Left renal cortex interstitium (tissue), 4 donors: ENCODE results near the gene CLDN14. TPM values are rescaled to one million over a fixed set of nuclear protein-coding genes. Genes with fewer than 3 reads are reported as not detected.
"Not testable (repeated sequence)": the region's sequence is repeated elsewhere in the genome, so short reads cannot be mapped to it uniquely, and the experiment has no call there.

Source experiments
- DNase-seq, 4 donors: peaks; one replicate each; pipeline ENCODE4 v3.0.0-alpha.2; 2013; ENCODE audit warnings: low read depth in 4 of 4, low spot score in 2 of 4, missing footprints in 1 of 4
- polyA plus RNA-seq, 4 donors: library from polyadenylated mRNA; unstranded; fragments of 120-200 nt; gene quantifications; one replicate each; pipeline ENCODE4 v1.2.1, GENCODE V29; 2013; ENCODE audit not compliant: insufficient read length in 4 of 4

CLDN14 gene
- polyA plus RNA-seq, 4 donors, result 2.5 to 5.2 (median 4.7) TPM

GRCh38 chr21:36476541-36476940 lies 3.4 kb downstream of the CLDN14 start:
- DNase-seq, result not testable (repeated sequence)

- DNase-seq, result no peak
Measured at GRCh38 chr21:36474591-36474990, 5.3 kb downstream of the CLDN14 start.

- no peak for DNase-seq
Measured at GRCh38 chr21:36473203-36473602, 6.7 kb downstream of the CLDN14 start.

GRCh38 chr21:36472377-36472776 lies 7.5 kb downstream of the CLDN14 start:
- DNase-seq, result no peak

GRCh38 chr21:36471254-36471723 lies 8.6 kb downstream of the CLDN14 start:
- no peak for DNase-seq

- no peak for DNase-seq
Measured at GRCh38 chr21:36470294-36470693, 9.6 kb downstream of the CLDN14 start.

GRCh38 chr21:36466061-36466511 lies 13.8 kb downstream of the CLDN14 start:
- DNase-seq, result no peak

GRCh38 chr21:36465478-36465877 lies 14.4 kb downstream of the CLDN14 start:
- DNase-seq, result no peak

GRCh38 chr21:36464590-36464989 lies 15.3 kb downstream of the CLDN14 start:
- no peak for DNase-seq

- no peak for DNase-seq
Measured at GRCh38 chr21:36463991-36464390, 15.9 kb downstream of the CLDN14 start.

- no peak for DNase-seq
Measured at GRCh38 chr21:36463204-36463603, 16.7 kb downstream of the CLDN14 start.

- no peak for DNase-seq
Measured at GRCh38 chr21:36461918-36462486, 17.9 kb downstream of the CLDN14 start.

- DNase-seq, result no peak
Measured at GRCh38 chr21:36461277-36461917, 18.5 kb downstream of the CLDN14 start.

GRCh38 chr21:36460866-36461265 lies 19.1 kb downstream of the CLDN14 start:
- DNase-seq, result no peak

GRCh38 chr21:36459098-36459497 lies 20.8 kb downstream of the CLDN14 start:
- DNase-seq, result no peak

GRCh38 chr21:36456729-36457414 lies 23.1 kb downstream of the CLDN14 start:
- no peak for DNase-seq

- DNase-seq, result no peak
Measured at GRCh38 chr21:36454706-36455105, 25.2 kb downstream of the CLDN14 start.

GRCh38 chr21:36454093-36454531 lies 25.8 kb downstream of the CLDN14 start:
- peak in 2 of 4 donors; percentile 44 to 52 for DNase-seq

- DNase-seq, result no peak
Measured at GRCh38 chr21:36452281-36452825, 27.6 kb downstream of the CLDN14 start.

GRCh38 chr21:36451506-36451905 lies 28.4 kb downstream of the CLDN14 start:
- no peak for DNase-seq

- DNase-seq, result no peak
Measured at GRCh38 chr21:36450511-36450910, 29.4 kb downstream of the CLDN14 start.
